H1 (cell line): ENCODE measurements around the gene CRYAB. TPM values are rescaled to one million over a fixed set of nuclear protein-coding genes. Genes with fewer than 3 reads are reported as not detected.

Experiments used
- CTCF ChIA-PET: fragments of 300-600 bp; sonication (Branson Sonifier 250); formaldehyde crosslinking; loops from one replicate; lab custom pipeline; 2021; ENCODE audit not compliant: partially characterized antibody; lab: Charles Lee
- POLR2A ChIA-PET: fragments of 300-600 bp; sonication (Branson Sonifier 250); formaldehyde crosslinking; loops from one replicate; lab custom pipeline; 2021; ENCODE audit warnings: inconsistent platforms; ENCODE audit not compliant: partially characterized antibody; lab: Charles Lee
- DNase-seq, 2 experiments: peaks; one replicate each; pipeline versions ENCODE4 v3.0.0 to v3.0.0-alpha.2; 2010 to 2022; ENCODE audit warnings: low spot score in 2 of 2, low read depth in 1 of 2, mixed read lengths in 1 of 2
- FAIRE-seq: peaks from 2 replicates; lab custom pipeline; 2011; peaks lifted over from hg19 to GRCh38; lab: Jason Lieb, UNC
- H2AFZ ChIP-seq: 2 replicates; pipeline ENCODE4 v1.8.1; 2012; ENCODE audit warnings: low read length, inconsistent platforms
- H2AK5ac ChIP-seq: 2 replicates; pipeline ENCODE4 v1.6.1; 2013; ENCODE audit warnings: low read depth, low read length
- H2BK120ac ChIP-seq: replicated peaks from 2 replicates; pipeline ENCODE3; 2013; ENCODE audit warnings: low read depth, low read length, inconsistent platforms
- H2BK12ac ChIP-seq: 2 replicates; pipeline ENCODE4 v1.6.1; 2013; ENCODE audit warnings: low read depth, low read length
- H2BK15ac ChIP-seq: 2 replicates; pipeline ENCODE4 v1.6.1; 2013; ENCODE audit warnings: low read length
- H2BK20ac ChIP-seq: 2 replicates; pipeline ENCODE4 v1.6.1; 2013; ENCODE audit warnings: low read length
- H2BK5ac ChIP-seq: 2 replicates; pipeline ENCODE4 v1.6.1; 2013; ENCODE audit warnings: low read depth, low read length
- H3K14ac ChIP-seq: 2 replicates; pipeline ENCODE4 v1.6.1; 2013; ENCODE audit warnings: inconsistent platforms; ENCODE audit not compliant: insufficient read length
- H3K18ac ChIP-seq: 2 replicates; pipeline ENCODE4 v1.6.1; 2013; ENCODE audit warnings: low read length; ENCODE audit errors: extremely low read depth
- H3K23ac ChIP-seq: 2 replicates; pipeline ENCODE4 v1.6.1; 2013; ENCODE audit warnings: inconsistent platforms; ENCODE audit not compliant: insufficient read length
- H3K23me2 ChIP-seq: 2 replicates; pipeline ENCODE4 v1.6.1; 2013; ENCODE audit warnings: low read depth, low read length
- H3K27ac ChIP-seq: 2 replicates; pipeline ENCODE4 v1.6.1; 2011; ENCODE audit warnings: low read depth, low read length, inconsistent platforms
- H3K27me3 ChIP-seq, 4 experiments: replicated peaks in 1 of 4; 1 replicate in 1 of 4; 2 replicates in 3 of 4; pipeline versions ENCODE4 v1.6.1 to v1.8.1; 2011 to 2013; ENCODE audit warnings: low read length in 3 of 4, mild to moderate bottlenecking in 3 of 4, inconsistent platforms in 2 of 4, mixed read lengths in 2 of 4, moderate library complexity in 1 of 4; ENCODE audit not compliant: control insufficient read depth in 3 of 4, insufficient read depth in 3 of 4; ENCODE audit errors: extremely low read depth in 1 of 4
- H3K36me3 ChIP-seq, 4 experiments: 2 replicates each; pipeline versions ENCODE4 v1.6.1 to v1.8.1; 2011 to 2013; ENCODE audit warnings: mild to moderate bottlenecking in 4 of 4, low read length in 3 of 4, moderate library complexity in 2 of 4, control low read depth in 1 of 4, inconsistent platforms in 1 of 4; ENCODE audit not compliant: insufficient read depth in 4 of 4, control insufficient read depth in 2 of 4
- H3K4ac ChIP-seq: replicated peaks from 2 replicates; pipeline ENCODE3; 2013; ENCODE audit warnings: low read length, low read depth, mixed read lengths, inconsistent platforms; ENCODE audit not compliant: insufficient read length
- H3K4me1 ChIP-seq, 4 experiments: replicated peaks in 1 of 4; 1 replicate in 1 of 4; 2 replicates in 3 of 4; pipeline versions ENCODE4 v1.6.1 to v1.8.1; 2011 to 2013; ENCODE audit warnings: low read length in 3 of 4, inconsistent platforms in 2 of 4, mixed read lengths in 1 of 4; ENCODE audit not compliant: insufficient read depth in 4 of 4, control insufficient read depth in 3 of 4
- H3K4me2 ChIP-seq, 2 experiments: 2 replicates each; pipeline versions ENCODE4 v1.6.1 to v1.8.1; 2011 to 2013; ENCODE audit warnings: low read depth in 2 of 2, low read length in 2 of 2, control low read depth in 1 of 2, inconsistent platforms in 1 of 2, mild to moderate bottlenecking in 1 of 2; ENCODE audit not compliant: insufficient read depth in 1 of 2
- H3K4me3 ChIP-seq, 4 experiments: fragments of 200-600, 300-600 bp in 1 of 4; sonication (generic), shearing (Covaris generic), sonication (Bioruptor Twin) in 1 of 4; 2 replicates each; pipeline versions ENCODE4 v1.5.1 to v1.8.1; 2011 to 2016; ENCODE audit warnings: low read length in 4 of 4, low read depth in 3 of 4, control low read depth in 2 of 4, inconsistent platforms in 2 of 4, mild to moderate bottlenecking in 2 of 4, mixed read lengths in 1 of 4, moderate library complexity in 1 of 4; ENCODE audit not compliant: insufficient read depth in 2 of 4; ENCODE audit errors: extremely low read depth in 1 of 4
- H3K56ac ChIP-seq: replicated peaks from 2 replicates; pipeline ENCODE3; 2013; ENCODE audit warnings: low read depth, mild to moderate bottlenecking, mixed read lengths, low read length, inconsistent platforms; ENCODE audit not compliant: insufficient read length
- H3K79me1 ChIP-seq: 2 replicates; pipeline ENCODE4 v1.6.1; 2013; ENCODE audit warnings: low read depth, low read length, control low read depth
- H3K79me2 ChIP-seq, 2 experiments: 2 replicates each; pipeline versions ENCODE4 v1.6.1 to v1.8.1; 2012 to 2013; ENCODE audit warnings: low read length in 2 of 2, mild to moderate bottlenecking in 2 of 2, inconsistent platforms in 1 of 2; ENCODE audit not compliant: insufficient read depth in 2 of 2, control insufficient read depth in 1 of 2
- H3K9ac ChIP-seq, 4 experiments: replicated peaks in 1 of 4; 1 replicate in 1 of 4; 2 replicates in 3 of 4; pipeline versions ENCODE4 v1.6.1 to v1.8.1; 2011 to 2013; ENCODE audit warnings: low read depth in 3 of 4, low read length in 3 of 4, control low read depth in 2 of 4, mild to moderate bottlenecking in 2 of 4, moderate library complexity in 2 of 4, inconsistent platforms in 1 of 4; ENCODE audit errors: extremely low read depth in 1 of 4
- H3K9me3 ChIP-seq, 2 experiments: 2 replicates each; pipeline versions ENCODE4 v1.6.1 to v1.8.1; 2012 to 2013; ENCODE audit warnings: mild to moderate bottlenecking in 2 of 2, moderate library complexity in 2 of 2, control low read depth in 1 of 2, inconsistent platforms in 1 of 2, low read depth in 1 of 2, low read length in 1 of 2, mixed read lengths in 1 of 2; ENCODE audit not compliant: insufficient read depth in 2 of 2
- H4K20me1 ChIP-seq, 2 experiments: replicated peaks in 1 of 2; 2 replicates each; pipeline versions ENCODE3 to v1.8.1; 2011 to 2013; ENCODE audit warnings: inconsistent platforms in 2 of 2, low read length in 2 of 2, mild to moderate bottlenecking in 1 of 2; ENCODE audit not compliant: insufficient read depth in 2 of 2, control insufficient read depth in 1 of 2
- H4K5ac ChIP-seq: 2 replicates; pipeline ENCODE4 v1.6.1; 2013; ENCODE audit warnings: low read length, low read depth, mixed read lengths, inconsistent platforms; ENCODE audit not compliant: insufficient read length
- H4K8ac ChIP-seq: 2 replicates; pipeline ENCODE4 v1.8.0; 2013; ENCODE audit warnings: mild to moderate bottlenecking, moderate library complexity, low read length, inconsistent platforms; ENCODE audit not compliant: insufficient read depth; ENCODE audit errors: extremely low read depth
- H4K91ac ChIP-seq: replicated peaks from 2 replicates; pipeline ENCODE3; 2013; ENCODE audit warnings: low read length, mixed read lengths, inconsistent platforms; ENCODE audit not compliant: insufficient read length
- BRCA1 ChIP-seq: IDR thresholded peaks from 2 replicates; pipeline ENCODE4 v1.6.1; 2012; ENCODE audit warnings: low read depth, low read length, improper control_type of control experiment
- CTCF ChIP-seq, 3 experiments: IDR thresholded peaks; 1 replicate in 2 of 3; 2 replicates in 1 of 3; pipeline versions ENCODE4 v1.5.1 to v1.6.1; 2011; ENCODE audit warnings: low read length in 3 of 3, mild to moderate bottlenecking in 3 of 3, inconsistent platforms in 2 of 3, low read depth in 1 of 3, moderate library complexity in 1 of 3; ENCODE audit not compliant: insufficient read depth in 1 of 3; ENCODE audit errors: control extremely low read depth in 1 of 3
- GABPA ChIP-seq: IDR thresholded peaks from 2 replicates; pipeline ENCODE4 v1.6.1; 2011; ENCODE audit warnings: mild to moderate bottlenecking, low read length, moderate library complexity, borderline replicate concordance; ENCODE audit not compliant: insufficient read depth
- KDM5A ChIP-seq: fragments of 200-600 bp; IDR thresholded peaks from 2 replicates; pipeline ENCODE4 v1.7.1; 2012; ENCODE audit warnings: mild to moderate bottlenecking, low read length, inconsistent platforms, mixed read lengths
- NANOG ChIP-seq: IDR thresholded peaks from 2 replicates; pipeline ENCODE4 v1.6.1; 2011; ENCODE audit warnings: low read length, low read depth, mild to moderate bottlenecking, inconsistent platforms; ENCODE audit not compliant: insufficient read depth, poor library complexity, severe bottlenecking
- NRF1 ChIP-seq: IDR thresholded peaks from 2 replicates; pipeline ENCODE4 v1.6.1; 2011; ENCODE audit warnings: mild to moderate bottlenecking, low read depth, low read length, improper control_type of control experiment
- PHF8 ChIP-seq: fragments of 200-600 bp; sonication (generic); conservative IDR thresholded peaks from 2 replicates; pipeline ENCODE4 v1.7.1; 2012; ENCODE audit warnings: low read depth, mild to moderate bottlenecking, inconsistent platforms, low read length, moderate library complexity
- POLR2A ChIP-seq, 2 experiments: IDR thresholded peaks; 1 replicate in 1 of 2; 2 replicates in 1 of 2; pipeline ENCODE4 v1.6.1; 2011; ENCODE audit warnings: low read depth in 2 of 2, low read length in 2 of 2, mild to moderate bottlenecking in 2 of 2; ENCODE audit errors: control extremely low read depth in 1 of 2
- POU5F1 ChIP-seq: IDR thresholded peaks from 2 replicates; pipeline ENCODE4 v1.6.1; 2011; ENCODE audit warnings: low read depth, mild to moderate bottlenecking, low read length, moderate library complexity
- SP1 ChIP-seq: IDR thresholded peaks from 2 replicates; pipeline ENCODE4 v1.6.1; 2011; ENCODE audit warnings: low read depth, low read length
- SUZ12 ChIP-seq: fragments of 200-600 bp; sonication (generic); IDR thresholded peaks from 2 replicates; pipeline ENCODE4 v1.6.1; 2012; ENCODE audit warnings: mild to moderate bottlenecking, inconsistent platforms, low read length, moderate library complexity, mixed read lengths
- ZNF274 ChIP-seq: IDR thresholded peaks from 2 replicates; pipeline ENCODE4 v1.7.0; 2012; ENCODE audit warnings: low read length, borderline replicate concordance; ENCODE audit errors: extremely low read depth
- WGBS, 2 experiments: shearing (Covaris generic) in 1 of 2; methylation state at CpG; one replicate each; pipeline versions ENCODE4 v1.1.6 to v1.1.7; 2013 to 2015; ENCODE audit warnings: low lambda C conversion rate in 2 of 2, mixed read lengths in 2 of 2, inconsistent platforms in 1 of 2, low coverage in 1 of 2, missing lambda C conversion rate in 1 of 2; ENCODE audit not compliant: insufficient replicate concordance in 2 of 2, insufficient coverage in 1 of 2, insufficient read length in 1 of 2; ENCODE audit errors: extremely low coverage in 1 of 2, missing lambda C conversion rate in 1 of 2; 5-methylcytosine and 5-hydroxymethylcytosine counted together
- polyA plus RNA-seq, 7 experiments: library from polyadenylated mRNA; depleted of rRNA in 3 of 7; stranded (reverse) in 5 of 7; unstranded in 2 of 7; fragments of >200 nt in 5 of 7; fragments of 200-250 nt in 2 of 7; gene quantifications; 1 replicate in 5 of 7; 2 replicates in 1 of 7; 4 replicates in 1 of 7; pipeline versions ENCODE4 v1.2.1 to v1.2.3, GENCODE V29; 2011 to 2013; ENCODE audit warnings: missing spikeins in 2 of 7, mixed read lengths in 2 of 7
- total RNA-seq: library from RNA; stranded (reverse); fragmentation: NEBNext Ultra II Directional; extraction: Animal tissue kit (Norgen Biotek cat#: 25700); gene quantifications from 2 replicates; pipeline ENCODE4 v1.2.1, GENCODE V29; 2021

Gene CRYAB
- total and polyA plus RNA-seq, 2 of the 8 experiments (the other 6 are each of a cell fraction or from before 2014, with no cell fraction given) = 1.9 to 2.0 TPM

- no peak overlapping the region for H2BK15ac ChIP-seq
- POLR2A ChIA-PET = interaction anchor here (0.9 kb wide), 1 partner anchor 9 kb away, joined by 3 read pairs; no protein-coding TSS in a partner anchor
- H3K36me3 ChIP-seq = no peaks in the 10 kb centered on the region
- H3K4me3 ChIP-seq = no peak overlapping the region
- H3K79me2 ChIP-seq = no peaks in the 10 kb centered on the region
- no peak overlapping the region for H3K4ac ChIP-seq
- no peaks in the 10 kb centered on the region for H4K20me1 ChIP-seq
- H3K27ac ChIP-seq = no peak overlapping the region
- H2BK120ac ChIP-seq = no peak overlapping the region
- no peak overlapping the region for H3K14ac ChIP-seq
- no peak overlapping the region for H2BK5ac ChIP-seq
- CTCF ChIA-PET = interaction anchor here (0.6 to 1.1 kb wide), 2 partner anchors 19 to 39 kb away, joined by 3 read pairs; no protein-coding TSS in a partner anchor
- no peak overlapping the region for H2AFZ ChIP-seq
- H3K23me2 ChIP-seq = no peaks in the 10 kb centered on the region
- H3K4me2 ChIP-seq = no peak overlapping the region
- DNase-seq (no peak), FAIRE-seq (no peak)
- H3K18ac ChIP-seq = no peak overlapping the region
- H4K8ac ChIP-seq = no peak overlapping the region
- 93% methylated on average over 2 of the region's 2 CpGs; no CpG with 5 or more reads in 1 of the 2 experiments for WGBS, 2 experiments
- H3K79me1 ChIP-seq = no peaks in the 10 kb centered on the region
- H4K5ac ChIP-seq = no peak overlapping the region
- H2BK12ac ChIP-seq = no peak overlapping the region
- H4K91ac ChIP-seq = no peak overlapping the region
- H3K23ac ChIP-seq = no peak overlapping the region
- H3K27me3 ChIP-seq = no peaks in the 10 kb centered on the region; a peak in 1 of 7 replicates
- H3K9me3 ChIP-seq = no peaks in the 10 kb centered on the region
- no peak overlapping the region for H2AK5ac ChIP-seq
- H3K4me1 ChIP-seq = peaks cover 0 to 9% (median 3%) of the 10 kb centered on the region in 4 experiments; a peak in 5 of 7 replicates
- H3K9ac ChIP-seq = no peak overlapping the region
- H2BK20ac ChIP-seq = no peak overlapping the region
- no peak overlapping the region for H3K56ac ChIP-seq
- TF ChIP-seq NRF1 = no peak
- TF ChIP-seq POLR2A (IDR thresholded peaks at IDR 0.05; ENCODE audit: control extremely low read depth in 1 of 2, low read depth in 2 of 2, low read length in 2 of 2) = no peak
- no peak for TF ChIP-seq SP1
- TF ChIP-seq GABPA = no peak
- no peak for TF ChIP-seq POU5F1
- TF ChIP-seq PHF8 = no peak
- TF ChIP-seq KDM5A = no peak
- no peak for TF ChIP-seq SUZ12
- no peak for TF ChIP-seq BRCA1
- TF ChIP-seq ZNF274 = no peak
- TF ChIP-seq NANOG = no peak
- TF ChIP-seq CTCF (IDR thresholded peaks at IDR 0.05; ENCODE audit: control extremely low read depth in 1 of 3, insufficient read depth in 1 of 3, low read depth in 1 of 3, low read length in 3 of 3) = no peak
These were observed 9.3 kb upstream of the CRYAB start for GRCh38 chr11:111920908-111921307.
